WTC11 (cell line): ENCODE measurements around the gene CNGA3. TPM values are rescaled to one million over a fixed set of nuclear protein-coding genes. Genes with fewer than 3 reads are reported as not detected.

ENCODE experiments used
- ATAC-seq: fragments of 200-7000 bp; cut with Tn5 transposase; 2 replicates; pipeline ENCODE4 v1.10.0; 2021; ENCODE audit warnings: mild to moderate bottlenecking, moderate library complexity
- CTCF ChIA-PET: fragments of 300-600 bp; sonication (Branson Sonifier 250); formaldehyde crosslinking; loops from one replicate; lab custom pipeline; 2021; ENCODE audit warnings: antibody characterized with exemption; lab: Charles Lee
- POLR2A ChIA-PET: fragments of 350-600 bp; sonication (Branson Sonifier 250); formaldehyde crosslinking; loops from one replicate; lab custom pipeline; 2021; ENCODE audit warnings: antibody characterized with exemption; lab: Charles Lee
- DNase-seq: peaks from one replicate; pipeline ENCODE4 v3.0.0; 2021; ENCODE audit warnings: low spot score
- H3K27ac Mint-ChIP-seq: 2 replicates; pipeline ENCODE4 v1.8.0; 2021; ENCODE audit warnings: mixed read lengths
- H3K27me3 Mint-ChIP-seq: 2 replicates; pipeline ENCODE4 v1.8.0; 2021; ENCODE audit warnings: low read depth, mild to moderate bottlenecking, moderate library complexity, mixed read lengths
- H3K36me3 Mint-ChIP-seq: 2 replicates; pipeline ENCODE4 v1.8.0; 2021; ENCODE audit warnings: mixed read lengths
- H3K4me1 Mint-ChIP-seq: 2 replicates; pipeline ENCODE4 v1.8.0; 2022; ENCODE audit warnings: mixed read lengths
- H3K4me3 Mint-ChIP-seq: 2 replicates; pipeline ENCODE4 v1.8.0; 2021; ENCODE audit warnings: mild to moderate bottlenecking, moderate library complexity, mixed read lengths
- H3K9me3 Mint-ChIP-seq: 2 replicates; pipeline ENCODE4 v1.8.0; 2021; ENCODE audit warnings: mixed read lengths
- ATF6 ChIP-seq: sonication (generic); formaldehyde crosslinking; IDR thresholded peaks from 2 replicates; pipeline ENCODE4 v1.8.1; 2023; ENCODE audit warnings: mild to moderate bottlenecking, missing genetic modification reagents
- GRHL2 ChIP-seq: fragments of 250-450 bp; sonication (Bioruptor Pico); IDR thresholded peaks from 2 replicates; pipeline ENCODE4 v1.8.0; 2022; ENCODE audit warnings: mild to moderate bottlenecking, moderate library complexity; ENCODE audit not compliant: insufficient replicate concordance, severe bottlenecking
- GTF2I ChIP-seq: fragments of 250-450 bp; sonication (Bioruptor Pico); conservative IDR thresholded peaks from 2 replicates; pipeline ENCODE4 v1.4.0; 2021; ENCODE audit warnings: mild to moderate bottlenecking
- HMGA2 ChIP-seq: fragments of 250-450 bp; sonication (Bioruptor Pico); IDR thresholded peaks from 2 replicates; pipeline ENCODE4 v1.4.0; 2021; ENCODE audit warnings: mild to moderate bottlenecking, moderate library complexity
- JUN ChIP-seq: sonication (generic); formaldehyde crosslinking; IDR thresholded peaks from 2 replicates; pipeline ENCODE4 v1.8.0; 2023; ENCODE audit warnings: mild to moderate bottlenecking, missing genetic modification reagents
- KAT7 ChIP-seq: sonication (generic); formaldehyde crosslinking; IDR thresholded peaks from 2 replicates; pipeline ENCODE4 v1.8.1; 2023; ENCODE audit warnings: missing genetic modification reagents, mild to moderate bottlenecking, borderline replicate concordance
- MYBL2 ChIP-seq: sonication (generic); formaldehyde crosslinking; IDR thresholded peaks from 2 replicates; pipeline ENCODE4 v1.8.1; 2023; ENCODE audit warnings: mild to moderate bottlenecking, moderate library complexity, missing genetic modification reagents
- NFE2L1 ChIP-seq: sonication (generic); formaldehyde crosslinking; IDR thresholded peaks from 2 replicates; pipeline ENCODE4 v1.8.1; 2023; ENCODE audit warnings: missing genetic modification reagents
- ZNF121 ChIP-seq: sonication (generic); formaldehyde crosslinking; IDR thresholded peaks from 2 replicates; pipeline ENCODE4 v1.8.0; 2023; ENCODE audit warnings: missing genetic modification reagents
- ZNF423 ChIP-seq: fragments of 250-450 bp; sonication (Bioruptor Pico); IDR thresholded peaks from 2 replicates; pipeline ENCODE4 v2.1.2; 2022; ENCODE audit warnings: mild to moderate bottlenecking, moderate library complexity
- ZNF671 ChIP-seq: fragments of 250-450 bp; sonication (Bioruptor Pico); IDR thresholded peaks from 2 replicates; pipeline ENCODE4 v1.8.0; 2021; ENCODE audit warnings: mild to moderate bottlenecking
- total RNA-seq: library from RNA; stranded (reverse); gene quantifications from 3 replicates; pipeline ENCODE4 v1.2.3, GENCODE V29; 2021
- TF ChIP-seq, protein P1 (sequence below): fragments of 250-450 bp; sonication (Bioruptor Pico); IDR thresholded peaks from 2 replicates; pipeline ENCODE4 v1.9.0; 2021; ENCODE audit warnings: mild to moderate bottlenecking
- TF ChIP-seq, protein P2 (sequence below): fragments of 250-450 bp; sonication (Bioruptor Pico); IDR thresholded peaks from 2 replicates; pipeline ENCODE4 v1.9.0; 2021; ENCODE audit warnings: mild to moderate bottlenecking, borderline replicate concordance
- TF ChIP-seq, protein P3 (sequence below): sonication (generic); formaldehyde crosslinking; IDR thresholded peaks from 2 replicates; pipeline ENCODE4 v1.8.0; 2022; ENCODE audit warnings: mild to moderate bottlenecking, missing genetic modification reagents
- TF ChIP-seq, protein P4 (sequence below): fragments of 200-600 bp; IDR thresholded peaks from 2 replicates; pipeline ENCODE4 v1.8.0; 2022; ENCODE audit warnings: antibody characterized with exemption
- TF ChIP-seq, protein P5 (sequence below): sonication (generic); formaldehyde crosslinking; IDR thresholded peaks from 2 replicates; pipeline ENCODE4 v1.8.0; 2022; ENCODE audit warnings: mild to moderate bottlenecking, missing genetic modification reagents

Gene CNGA3
- total RNA-seq, 1 experiment from 2014 or later = not detected

DNA sequence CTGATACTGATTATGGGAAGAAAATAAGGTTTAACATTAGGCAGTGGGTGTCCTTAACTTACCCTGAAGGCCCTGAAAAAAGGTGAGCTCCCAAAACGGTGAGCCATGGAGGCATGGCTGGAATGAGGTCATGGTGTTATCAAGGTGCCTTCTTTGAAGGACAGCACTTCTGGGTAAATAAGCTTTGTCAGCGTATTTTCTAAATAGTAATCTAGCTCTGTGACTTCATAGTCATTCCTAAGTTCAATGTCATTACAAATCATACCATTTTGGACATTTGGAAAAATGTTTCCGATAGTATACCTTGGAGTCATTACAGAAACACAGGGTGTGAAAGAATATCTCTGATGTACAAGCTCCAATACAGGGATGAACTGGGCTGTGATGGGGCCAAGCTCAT lies 35.2 kb upstream of the CNGA3 start:
- DNase-seq = no peak
- no peak for ATAC-seq
- Mint-ChIP-seq H3K27ac (no peak overlapping the region), H3K9me3 (0 out of 2 replicates have a peak, but pooled peaks cover 3% of the 10 kb centered on the region), H3K27me3 (0 out of 2 replicates have a peak, but pooled peaks cover 2% of the 10 kb centered on the region), H3K36me3 (no peaks in the 10 kb centered on the region), H3K4me1 (peaks cover 17% of the 10 kb centered on the region), H3K4me3 (no peak overlapping the region)
- TF ChIP-seq KAT7 (CRISPR knock-in tag) (no peak), ZNF671 (no peak), JUN (no peak), NFE2L1 (CRISPR knock-in tag) (no peak), ATF6 (no peak), GTF2I (CRISPR knock-in tag) (no peak), GRHL2 (no peak), HMGA2 (no peak), ZNF423 (CRISPR knock-in tag) (no peak)
- TF ChIP-seq, protein P1, sequence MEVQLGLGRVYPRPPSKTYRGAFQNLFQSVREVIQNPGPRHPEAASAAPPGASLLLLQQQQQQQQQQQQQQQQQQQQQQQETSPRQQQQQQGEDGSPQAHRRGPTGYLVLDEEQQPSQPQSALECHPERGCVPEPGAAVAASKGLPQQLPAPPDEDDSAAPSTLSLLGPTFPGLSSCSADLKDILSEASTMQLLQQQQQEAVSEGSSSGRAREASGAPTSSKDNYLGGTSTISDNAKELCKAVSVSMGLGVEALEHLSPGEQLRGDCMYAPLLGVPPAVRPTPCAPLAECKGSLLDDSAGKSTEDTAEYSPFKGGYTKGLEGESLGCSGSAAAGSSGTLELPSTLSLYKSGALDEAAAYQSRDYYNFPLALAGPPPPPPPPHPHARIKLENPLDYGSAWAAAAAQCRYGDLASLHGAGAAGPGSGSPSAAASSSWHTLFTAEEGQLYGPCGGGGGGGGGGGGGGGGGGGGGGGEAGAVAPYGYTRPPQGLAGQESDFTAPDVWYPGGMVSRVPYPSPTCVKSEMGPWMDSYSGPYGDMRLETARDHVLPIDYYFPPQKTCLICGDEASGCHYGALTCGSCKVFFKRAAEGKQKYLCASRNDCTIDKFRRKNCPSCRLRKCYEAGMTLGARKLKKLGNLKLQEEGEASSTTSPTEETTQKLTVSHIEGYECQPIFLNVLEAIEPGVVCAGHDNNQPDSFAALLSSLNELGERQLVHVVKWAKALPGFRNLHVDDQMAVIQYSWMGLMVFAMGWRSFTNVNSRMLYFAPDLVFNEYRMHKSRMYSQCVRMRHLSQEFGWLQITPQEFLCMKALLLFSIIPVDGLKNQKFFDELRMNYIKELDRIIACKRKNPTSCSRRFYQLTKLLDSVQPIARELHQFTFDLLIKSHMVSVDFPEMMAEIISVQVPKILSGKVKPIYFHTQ = no peak
- TF ChIP-seq, protein P2, sequence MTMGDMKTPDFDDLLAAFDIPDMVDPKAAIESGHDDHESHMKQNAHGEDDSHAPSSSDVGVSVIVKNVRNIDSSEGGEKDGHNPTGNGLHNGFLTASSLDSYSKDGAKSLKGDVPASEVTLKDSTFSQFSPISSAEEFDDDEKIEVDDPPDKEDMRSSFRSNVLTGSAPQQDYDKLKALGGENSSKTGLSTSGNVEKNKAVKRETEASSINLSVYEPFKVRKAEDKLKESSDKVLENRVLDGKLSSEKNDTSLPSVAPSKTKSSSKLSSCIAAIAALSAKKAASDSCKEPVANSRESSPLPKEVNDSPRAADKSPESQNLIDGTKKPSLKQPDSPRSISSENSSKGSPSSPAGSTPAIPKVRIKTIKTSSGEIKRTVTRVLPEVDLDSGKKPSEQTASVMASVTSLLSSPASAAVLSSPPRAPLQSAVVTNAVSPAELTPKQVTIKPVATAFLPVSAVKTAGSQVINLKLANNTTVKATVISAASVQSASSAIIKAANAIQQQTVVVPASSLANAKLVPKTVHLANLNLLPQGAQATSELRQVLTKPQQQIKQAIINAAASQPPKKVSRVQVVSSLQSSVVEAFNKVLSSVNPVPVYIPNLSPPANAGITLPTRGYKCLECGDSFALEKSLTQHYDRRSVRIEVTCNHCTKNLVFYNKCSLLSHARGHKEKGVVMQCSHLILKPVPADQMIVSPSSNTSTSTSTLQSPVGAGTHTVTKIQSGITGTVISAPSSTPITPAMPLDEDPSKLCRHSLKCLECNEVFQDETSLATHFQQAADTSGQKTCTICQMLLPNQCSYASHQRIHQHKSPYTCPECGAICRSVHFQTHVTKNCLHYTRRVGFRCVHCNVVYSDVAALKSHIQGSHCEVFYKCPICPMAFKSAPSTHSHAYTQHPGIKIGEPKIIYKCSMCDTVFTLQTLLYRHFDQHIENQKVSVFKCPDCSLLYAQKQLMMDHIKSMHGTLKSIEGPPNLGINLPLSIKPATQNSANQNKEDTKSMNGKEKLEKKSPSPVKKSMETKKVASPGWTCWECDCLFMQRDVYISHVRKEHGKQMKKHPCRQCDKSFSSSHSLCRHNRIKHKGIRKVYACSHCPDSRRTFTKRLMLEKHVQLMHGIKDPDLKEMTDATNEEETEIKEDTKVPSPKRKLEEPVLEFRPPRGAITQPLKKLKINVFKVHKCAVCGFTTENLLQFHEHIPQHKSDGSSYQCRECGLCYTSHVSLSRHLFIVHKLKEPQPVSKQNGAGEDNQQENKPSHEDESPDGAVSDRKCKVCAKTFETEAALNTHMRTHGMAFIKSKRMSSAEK = no peak
- TF ChIP-seq, protein P3, sequence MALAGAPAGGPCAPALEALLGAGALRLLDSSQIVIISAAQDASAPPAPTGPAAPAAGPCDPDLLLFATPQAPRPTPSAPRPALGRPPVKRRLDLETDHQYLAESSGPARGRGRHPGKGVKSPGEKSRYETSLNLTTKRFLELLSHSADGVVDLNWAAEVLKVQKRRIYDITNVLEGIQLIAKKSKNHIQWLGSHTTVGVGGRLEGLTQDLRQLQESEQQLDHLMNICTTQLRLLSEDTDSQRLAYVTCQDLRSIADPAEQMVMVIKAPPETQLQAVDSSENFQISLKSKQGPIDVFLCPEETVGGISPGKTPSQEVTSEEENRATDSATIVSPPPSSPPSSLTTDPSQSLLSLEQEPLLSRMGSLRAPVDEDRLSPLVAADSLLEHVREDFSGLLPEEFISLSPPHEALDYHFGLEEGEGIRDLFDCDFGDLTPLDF (CRISPR knock-in tag) = no peak
- ChIA-PET CTCF (interaction anchor here (0.5 to 1.8 kb wide), 6 partner anchors 42 to 361 kb away, joined by 3 to 11 read pairs (median 4); no protein-coding TSS in a partner anchor), POLR2A (no interaction called here)

GRCh38 chr2:98311771-98312545 lies 34.3 kb upstream of the CNGA3 start:
- H3K36me3 Mint-ChIP-seq = no peaks in the 10 kb centered on the region
- DNase-seq (peak; percentile 62), ATAC-seq (peak; percentile 46)
- CTCF ChIA-PET = interaction anchor here (0.6 to 1.8 kb wide), 7 partner anchors 17 to 362 kb away, joined by 3 to 11 read pairs (median 4); no protein-coding TSS in a partner anchor
- TF ChIP-seq, protein P4, sequence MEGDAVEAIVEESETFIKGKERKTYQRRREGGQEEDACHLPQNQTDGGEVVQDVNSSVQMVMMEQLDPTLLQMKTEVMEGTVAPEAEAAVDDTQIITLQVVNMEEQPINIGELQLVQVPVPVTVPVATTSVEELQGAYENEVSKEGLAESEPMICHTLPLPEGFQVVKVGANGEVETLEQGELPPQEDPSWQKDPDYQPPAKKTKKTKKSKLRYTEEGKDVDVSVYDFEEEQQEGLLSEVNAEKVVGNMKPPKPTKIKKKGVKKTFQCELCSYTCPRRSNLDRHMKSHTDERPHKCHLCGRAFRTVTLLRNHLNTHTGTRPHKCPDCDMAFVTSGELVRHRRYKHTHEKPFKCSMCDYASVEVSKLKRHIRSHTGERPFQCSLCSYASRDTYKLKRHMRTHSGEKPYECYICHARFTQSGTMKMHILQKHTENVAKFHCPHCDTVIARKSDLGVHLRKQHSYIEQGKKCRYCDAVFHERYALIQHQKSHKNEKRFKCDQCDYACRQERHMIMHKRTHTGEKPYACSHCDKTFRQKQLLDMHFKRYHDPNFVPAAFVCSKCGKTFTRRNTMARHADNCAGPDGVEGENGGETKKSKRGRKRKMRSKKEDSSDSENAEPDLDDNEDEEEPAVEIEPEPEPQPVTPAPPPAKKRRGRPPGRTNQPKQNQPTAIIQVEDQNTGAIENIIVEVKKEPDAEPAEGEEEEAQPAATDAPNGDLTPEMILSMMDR = peak; percentile 23; the same call in 1 of the 2 replicates
- TF ChIP-seq, protein P5, sequence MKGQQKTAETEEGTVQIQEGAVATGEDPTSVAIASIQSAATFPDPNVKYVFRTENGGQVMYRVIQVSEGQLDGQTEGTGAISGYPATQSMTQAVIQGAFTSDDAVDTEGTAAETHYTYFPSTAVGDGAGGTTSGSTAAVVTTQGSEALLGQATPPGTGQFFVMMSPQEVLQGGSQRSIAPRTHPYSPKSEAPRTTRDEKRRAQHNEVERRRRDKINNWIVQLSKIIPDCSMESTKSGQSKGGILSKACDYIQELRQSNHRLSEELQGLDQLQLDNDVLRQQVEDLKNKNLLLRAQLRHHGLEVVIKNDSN (CRISPR knock-in tag) = no peak
- no peak for TF ChIP-seq ZNF121
- TF ChIP-seq MYBL2 = no peak
- POLR2A ChIA-PET = no interaction called here
- H3K27me3 Mint-ChIP-seq = 0 out of 2 replicates have a peak, but pooled peaks cover 2% of the 10 kb centered on the region
- no peak overlapping the region for H3K27ac Mint-ChIP-seq
- H3K9me3 Mint-ChIP-seq = peaks cover 3% of the 10 kb centered on the region; the same call in 1 of the 2 replicates
- no peak overlapping the region for H3K4me3 Mint-ChIP-seq
- peaks cover 22% of the 10 kb centered on the region for H3K4me1 Mint-ChIP-seq
